Measurements from ENCODE around the gene ZNF81. TPM values are rescaled to one million over a fixed set of nuclear protein-coding genes. Genes with fewer than 3 reads are reported as not detected.
"Not testable (repeated sequence)": the region's sequence is repeated elsewhere in the genome, so short reads cannot be mapped to it uniquely, and the experiment has no call there.

Gene ZNF81
- total and polyA plus RNA-seq, 2 of the 4 experiments (the other 2 are of a cell fraction) = 2.1 to 4.5 TPM

GRCh38 chrX:47805844-47806243 lies 30.9 kb upstream of the ZNF81 start:
- H2BK15ac ChIP-seq (ENCODE audit: low read depth, low read length); H2AK9ac ChIP-seq (replicated peaks; ENCODE audit: low read depth, low read length, poor library complexity); in situ Hi-C loops (cut with MboI; ENCODE audit: low sequenced_read_pairs); H3K79me1 ChIP-seq (ENCODE audit: low read depth in 1 of 2, low read length in 2 of 2); H3K9me1 ChIP-seq (ENCODE audit: insufficient read depth, low read length); H3K9me3 ChIP-seq (ENCODE audit: control insufficient read depth, insufficient read depth, low read length); H3K23ac ChIP-seq (ENCODE audit: low read depth, low read length); H4K91ac ChIP-seq (ENCODE audit: insufficient read depth, low read depth, low read length); H3K9ac ChIP-seq (ENCODE audit: low read depth, low read length); H2BK20ac ChIP-seq (ENCODE audit: low read depth, low read length); H3K56ac ChIP-seq (ENCODE audit: extremely low read depth, insufficient read depth, low read length); intact Hi-C loops (cut with micrococcal nuclease); H3K27ac ChIP-seq (ENCODE audit: insufficient read depth, low read length); H3K4me3 ChIP-seq (ENCODE audit: insufficient read depth, low read depth, low read length); dilution Hi-C loops (cut with HindIII; ENCODE audit: low sequenced_read_pairs, unreplicated experiment); ATAC-seq (ENCODE audit: low read depth); H3K27me3 ChIP-seq (ENCODE audit: control insufficient read depth, insufficient read depth, low read length); H3K18ac ChIP-seq (ENCODE audit: low read depth, low read length); DNase-seq; CTCF ChIA-PET; POLR2A ChIA-PET (ENCODE audit: unreplicated experiment); H2BK5ac ChIP-seq (ENCODE audit: low read depth, low read length, poor library complexity, severe bottlenecking); H3K36me3 ChIP-seq (ENCODE audit: control insufficient read depth, insufficient read depth, low read length); H4K20me1 ChIP-seq (ENCODE audit: insufficient read depth, low read length); H3K14ac ChIP-seq (replicated peaks; ENCODE audit: low read depth, low read length); H4K5ac ChIP-seq (ENCODE audit: low read depth, low read length); BruUV-seq (replicated peaks); H4K8ac ChIP-seq (ENCODE audit: low read depth in 2 of 2, low read length in 2 of 2); H2AFZ ChIP-seq (replicated peaks; ENCODE audit: low read length, poor library complexity); H2BK120ac ChIP-seq (ENCODE audit: low read depth, low read length); H3K4me2 ChIP-seq (ENCODE audit: low read depth, low read length); H3K4ac ChIP-seq (ENCODE audit: low read depth, low read length); H2AK5ac ChIP-seq (ENCODE audit: low read depth, low read length); H3K4me1 ChIP-seq (ENCODE audit: control insufficient read depth, insufficient read depth, low read length): not testable (repeated sequence)
- WGBS, 2 experiments (ENCODE audit: extremely low coverage in 2 of 2, insufficient read length in 1 of 2) = no CpG with 5 or more reads among the region's 1 CpG

- H2BK5ac ChIP-seq (ENCODE audit: low read depth, low read length, poor library complexity, severe bottlenecking); H3K9ac ChIP-seq (ENCODE audit: low read depth, low read length); H3K4me1 ChIP-seq (ENCODE audit: control insufficient read depth, insufficient read depth, low read length); DNase-seq; BruUV-seq (replicated peaks); H2AFZ ChIP-seq (replicated peaks; ENCODE audit: low read length, poor library complexity); ATAC-seq (ENCODE audit: low read depth); H4K8ac ChIP-seq (ENCODE audit: low read depth in 2 of 2, low read length in 2 of 2); H3K14ac ChIP-seq (replicated peaks; ENCODE audit: low read depth, low read length); H3K4me3 ChIP-seq (ENCODE audit: insufficient read depth, low read depth, low read length); intact Hi-C loops (cut with micrococcal nuclease); CTCF ChIA-PET; H3K27ac ChIP-seq (ENCODE audit: insufficient read depth, low read length); H2AK5ac ChIP-seq (ENCODE audit: low read depth, low read length); H3K27me3 ChIP-seq (ENCODE audit: control insufficient read depth, insufficient read depth, low read length); H4K91ac ChIP-seq (ENCODE audit: insufficient read depth, low read depth, low read length); H3K4me2 ChIP-seq (ENCODE audit: low read depth, low read length); H4K20me1 ChIP-seq (ENCODE audit: insufficient read depth, low read length); H4K5ac ChIP-seq (ENCODE audit: low read depth, low read length); H3K23ac ChIP-seq (ENCODE audit: low read depth, low read length); H3K9me3 ChIP-seq (ENCODE audit: control insufficient read depth, insufficient read depth, low read length); H3K79me1 ChIP-seq (ENCODE audit: low read depth in 1 of 2, low read length in 2 of 2); dilution Hi-C loops (cut with HindIII; ENCODE audit: low sequenced_read_pairs, unreplicated experiment); H2BK20ac ChIP-seq (ENCODE audit: low read depth, low read length); H2BK15ac ChIP-seq (ENCODE audit: low read depth, low read length); H3K56ac ChIP-seq (ENCODE audit: extremely low read depth, insufficient read depth, low read length); H2BK120ac ChIP-seq (ENCODE audit: low read depth, low read length); H2AK9ac ChIP-seq (replicated peaks; ENCODE audit: low read depth, low read length, poor library complexity); H3K4ac ChIP-seq (ENCODE audit: low read depth, low read length); H3K18ac ChIP-seq (ENCODE audit: low read depth, low read length); in situ Hi-C loops (cut with MboI; ENCODE audit: low sequenced_read_pairs); H3K36me3 ChIP-seq (ENCODE audit: control insufficient read depth, insufficient read depth, low read length); H3K9me1 ChIP-seq (ENCODE audit: insufficient read depth, low read length); POLR2A ChIA-PET (ENCODE audit: unreplicated experiment): not testable (repeated sequence)
- 60% methylated on average over 4 of the region's 14 CpGs; no CpG with 5 or more reads in 1 of the 2 experiments for WGBS, 2 experiments (ENCODE audit: extremely low coverage in 2 of 2, insufficient read length in 1 of 2)
Observed at GRCh38 chrX:47806415-47807271, 30.1 kb upstream of the ZNF81 start.
